HG03095 (cell line): Measurements from ENCODE around the gene LRRC10B.

Source experiments
- ATAC-seq: cut with Tn5 transposase; IDR thresholded peaks from one replicate; pipeline ENCODE4 v1.9.1; 2021; ENCODE audit warnings: moderate library complexity; ENCODE audit not compliant: unreplicated experiment

The LRRC10B gene

DNA sequence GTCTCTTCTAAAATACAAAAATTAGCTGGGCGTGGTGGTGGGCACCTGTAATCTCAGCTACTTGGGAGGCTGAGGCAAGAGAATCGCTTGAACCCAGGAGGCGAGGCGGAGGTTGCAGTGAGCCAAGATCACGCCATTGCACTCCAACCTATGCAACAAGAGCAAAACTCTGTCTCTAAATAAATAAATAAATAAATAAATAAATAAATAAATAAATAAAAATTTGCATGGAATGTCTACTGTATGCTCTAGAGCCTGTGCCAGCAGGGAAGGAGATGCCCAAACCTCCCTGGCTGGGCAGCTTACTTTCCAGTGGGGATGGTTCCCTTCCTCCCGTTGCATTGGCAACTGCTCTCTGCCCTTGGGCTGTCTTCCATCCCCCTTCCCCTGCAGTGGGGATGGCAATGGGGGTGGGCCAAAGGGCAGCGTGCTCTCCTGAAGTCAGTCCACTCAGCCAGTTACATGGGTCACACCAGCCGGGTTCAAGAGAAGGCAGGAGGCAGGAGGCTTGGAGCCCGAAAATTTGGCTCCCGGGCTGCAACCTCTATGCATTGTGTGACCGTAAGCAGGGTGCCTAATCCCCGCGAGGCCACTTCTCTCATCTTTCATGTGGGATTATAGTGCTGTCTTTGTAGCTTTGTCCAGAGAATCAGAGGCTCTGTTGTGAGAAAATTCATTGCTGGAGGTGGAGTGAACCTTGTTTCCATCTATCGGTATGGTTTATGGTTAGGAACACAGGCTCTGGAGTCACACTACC is 1.4 kb upstream of the LRRC10B start:
- ATAC-seq: no peak

DNA sequence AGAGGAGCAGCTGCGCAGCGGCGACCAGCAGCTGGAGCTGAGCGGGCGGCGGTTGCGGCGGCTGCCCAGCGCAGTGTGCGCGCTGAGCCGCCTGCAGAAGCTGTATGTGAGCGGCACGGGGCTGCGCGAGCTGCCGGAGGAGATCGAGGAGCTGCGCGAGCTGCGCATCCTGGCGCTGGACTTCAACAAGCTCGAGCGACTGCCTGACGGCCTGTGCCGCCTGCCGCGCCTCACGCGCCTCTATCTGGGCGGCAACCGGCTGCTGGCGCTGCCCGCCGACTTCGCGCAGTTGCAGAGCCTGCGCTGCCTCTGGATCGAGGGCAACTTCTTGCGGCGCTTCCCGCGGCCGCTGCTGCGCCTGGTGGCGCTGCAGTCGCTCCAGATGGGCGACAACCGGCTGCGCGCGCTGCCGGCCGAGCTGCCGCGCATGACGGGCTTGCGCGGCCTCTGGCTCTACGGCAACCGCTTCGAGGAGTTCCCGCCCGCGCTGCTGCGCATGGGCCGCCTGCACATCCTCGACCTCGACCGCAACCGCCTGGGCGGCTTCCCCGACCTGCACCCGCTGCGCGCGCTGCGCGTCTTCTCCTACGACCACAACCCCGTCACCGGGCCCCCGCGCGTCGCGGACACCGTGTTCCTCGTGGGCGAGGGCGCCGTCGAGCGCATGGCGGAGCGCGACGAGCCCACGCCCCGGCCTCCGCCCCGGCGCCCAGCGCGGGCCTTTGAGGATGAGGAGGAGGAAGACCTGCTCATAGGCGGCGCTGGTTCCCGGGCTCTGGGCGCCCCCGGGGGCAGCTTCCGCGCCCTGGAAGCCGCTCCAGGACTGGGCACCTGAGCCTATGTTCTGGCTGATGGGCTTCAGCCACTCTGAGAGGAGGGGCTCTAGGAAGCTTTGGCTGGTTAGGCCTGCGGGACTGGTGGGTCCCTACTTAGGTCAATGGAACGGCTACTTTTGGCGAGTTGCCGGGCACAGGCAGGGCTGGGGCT is 787 bp downstream of the LRRC10B start:
- ATAC-seq: peak; percentile 64

GRCh38 chr11:61510166-61510919 is 1.8 kb downstream of the LRRC10B start:
- ATAC-seq: no peak

GRCh38 chr11:61510974-61511373 is 2.4 kb downstream of the LRRC10B start:
- ATAC-seq: no peak

DNA sequence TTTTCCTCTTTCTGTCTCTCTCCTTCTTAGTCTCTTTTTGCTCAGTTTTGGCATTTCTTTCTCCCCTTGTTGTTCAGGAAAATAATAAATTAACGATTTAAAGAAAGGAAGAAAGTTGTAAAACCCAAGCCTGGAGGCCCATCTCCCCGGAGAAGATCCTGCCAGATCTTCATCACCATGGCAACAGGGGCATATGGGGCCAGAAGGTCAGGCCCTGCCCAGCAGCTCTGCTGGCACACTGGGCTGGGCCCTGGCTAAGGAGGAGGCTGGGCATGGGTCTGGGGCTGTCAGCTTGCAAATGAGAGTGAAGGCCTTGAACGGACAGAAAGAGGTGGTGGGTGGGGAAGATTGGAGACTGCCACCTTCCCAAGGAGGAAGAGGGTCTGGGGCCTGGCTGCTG is 2.8 kb downstream of the LRRC10B start:
- ATAC-seq: no peak

GRCh38 chr11:61512435-61512834 is 3.9 kb downstream of the LRRC10B start:
- no peak for ATAC-seq

DNA sequence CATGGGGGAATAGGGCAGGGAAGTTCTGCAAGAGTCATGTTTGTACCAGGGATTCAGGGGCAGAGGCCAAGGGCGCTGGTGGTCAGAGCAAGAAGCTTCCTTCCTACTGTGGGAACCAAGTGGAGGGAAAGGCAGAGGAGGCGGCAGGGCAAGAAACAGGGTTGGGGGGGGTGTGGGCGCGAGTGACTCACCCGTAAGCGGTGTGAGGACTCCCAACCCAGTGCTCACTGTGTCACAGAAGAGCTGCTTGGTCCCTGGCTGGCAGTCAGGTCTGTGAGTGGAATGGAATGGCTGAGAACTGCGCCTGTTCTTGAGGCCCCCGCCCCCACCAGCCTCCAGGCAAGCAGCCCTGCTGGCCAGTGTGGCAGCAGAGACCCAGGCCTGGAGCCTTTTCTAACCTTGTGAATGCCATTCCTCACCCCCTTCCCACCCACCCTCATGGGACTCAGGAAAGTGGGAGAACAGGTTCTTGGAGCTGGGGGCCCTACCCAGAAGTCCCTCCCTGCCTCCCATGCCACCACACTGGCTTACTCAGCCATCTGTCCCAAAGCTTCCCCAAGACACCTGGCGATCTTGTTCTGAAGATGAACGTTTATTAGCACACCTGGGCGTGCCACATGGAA is 4.7 kb downstream of the LRRC10B start:
- ATAC-seq: no peak

DNA sequence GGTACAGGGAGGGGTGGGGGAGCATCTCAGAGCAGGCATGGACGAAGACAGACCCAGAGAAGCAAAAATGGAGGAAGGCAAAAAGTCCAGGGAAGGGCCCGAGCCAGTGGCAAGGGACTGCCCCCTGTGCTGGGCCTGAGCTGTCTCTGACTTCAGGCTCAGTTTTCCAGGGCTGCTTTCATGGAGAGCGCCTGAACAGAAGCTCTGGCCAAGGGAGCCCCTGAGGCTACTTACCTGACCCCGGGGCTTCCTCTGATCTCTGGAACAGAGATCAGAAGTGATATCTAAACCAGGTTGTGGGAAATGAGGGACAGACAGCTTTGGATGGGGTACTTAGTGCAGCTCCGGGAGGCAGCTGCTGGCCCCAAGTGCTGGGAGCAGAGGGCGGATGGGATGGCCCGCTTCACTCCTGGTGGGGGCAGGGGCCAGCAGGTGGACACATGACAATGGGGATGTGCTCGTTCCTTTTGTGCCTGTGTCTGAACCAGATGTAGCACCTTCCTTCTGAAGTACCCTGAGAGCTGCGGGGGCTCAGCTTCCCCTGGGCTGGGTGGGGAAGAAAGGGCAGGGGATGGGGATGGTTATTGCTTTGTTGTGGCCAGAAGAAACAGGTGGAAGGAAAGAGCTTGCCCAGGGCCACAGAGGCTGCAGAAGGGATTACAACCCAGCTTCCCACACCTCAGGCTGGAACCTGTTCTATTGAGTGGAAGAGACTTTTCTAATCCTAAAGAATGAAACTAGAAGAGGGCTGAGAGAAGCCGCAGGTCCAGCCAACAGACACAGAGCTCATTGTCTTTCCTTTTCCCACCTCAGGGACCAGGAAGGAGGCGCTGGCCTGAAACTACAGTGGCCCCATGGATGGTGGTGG is 5.7 kb downstream of the LRRC10B start:
- no peak for ATAC-seq

DNA sequence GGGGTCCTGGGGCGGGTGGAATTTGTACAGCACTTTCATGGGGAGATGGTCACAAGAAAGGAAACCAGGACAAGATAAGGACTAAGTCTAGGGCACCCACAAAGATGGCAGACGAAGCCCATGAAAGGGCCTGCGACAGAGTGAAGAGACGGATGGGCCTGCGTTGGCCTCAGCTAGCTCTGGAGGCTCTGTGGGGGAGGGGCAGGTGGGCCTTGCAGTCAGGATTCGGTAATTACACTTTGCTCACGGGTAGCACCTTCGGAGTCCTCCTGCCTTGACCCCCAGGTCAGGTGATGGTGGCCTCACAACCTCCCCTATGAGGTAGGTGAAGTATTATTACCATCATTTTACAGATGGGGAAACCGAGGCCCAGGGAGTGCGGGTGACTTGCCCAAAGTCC is 7.1 kb downstream of the LRRC10B start:
- ATAC-seq: no peak

DNA sequence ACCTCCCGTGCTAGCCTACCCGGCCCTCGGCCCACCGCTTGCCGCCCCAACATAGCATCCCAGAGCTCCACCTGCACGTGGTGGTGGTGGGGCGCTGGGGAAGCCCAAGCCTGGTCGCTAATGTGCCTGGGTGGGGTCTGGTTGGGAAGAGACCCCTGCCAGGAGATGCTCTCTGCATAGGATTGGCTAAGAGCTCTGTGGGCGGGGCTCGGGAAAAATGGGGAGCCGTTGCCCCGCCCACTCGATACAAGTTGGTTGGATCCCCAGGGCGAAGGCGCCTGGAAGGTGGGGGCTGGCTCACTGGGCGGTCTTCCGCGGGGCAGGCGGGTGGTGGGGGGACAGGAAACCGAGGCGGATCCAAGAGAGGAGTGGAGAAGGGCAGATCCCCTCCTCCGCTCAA is 7.6 kb downstream of the LRRC10B start:
- ATAC-seq: no peak

- no peak for ATAC-seq
Observed at GRCh38 chr11:61516675-61517572, 8.4 kb downstream of the LRRC10B start.

- ATAC-seq: no peak
Observed at GRCh38 chr11:61518032-61518795, 9.7 kb downstream of the LRRC10B start.

DNA sequence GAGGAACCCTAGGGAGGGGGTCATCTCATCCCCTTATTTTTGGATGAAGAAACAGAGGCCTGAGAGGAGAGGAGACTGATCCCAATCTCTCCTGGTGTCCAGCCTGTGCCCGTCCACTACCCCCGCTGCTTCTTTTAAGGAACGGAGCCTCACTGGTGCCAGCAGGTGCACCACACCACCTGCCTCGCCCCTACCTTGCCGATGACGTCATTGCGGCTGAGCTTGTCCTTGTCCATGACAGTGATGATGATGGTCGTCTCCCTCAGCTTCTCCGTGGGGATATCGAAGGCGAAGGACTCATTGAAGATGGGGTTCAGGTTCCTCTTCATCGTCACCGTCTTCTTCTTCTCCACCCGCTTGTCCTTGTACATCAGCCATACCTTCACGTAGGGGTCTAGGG is 14.3 kb downstream of the LRRC10B start:
- ATAC-seq: no peak

- ATAC-seq: no peak
Observed at GRCh38 chr11:61524446-61524845, 15.9 kb downstream of the LRRC10B start.

DNA sequence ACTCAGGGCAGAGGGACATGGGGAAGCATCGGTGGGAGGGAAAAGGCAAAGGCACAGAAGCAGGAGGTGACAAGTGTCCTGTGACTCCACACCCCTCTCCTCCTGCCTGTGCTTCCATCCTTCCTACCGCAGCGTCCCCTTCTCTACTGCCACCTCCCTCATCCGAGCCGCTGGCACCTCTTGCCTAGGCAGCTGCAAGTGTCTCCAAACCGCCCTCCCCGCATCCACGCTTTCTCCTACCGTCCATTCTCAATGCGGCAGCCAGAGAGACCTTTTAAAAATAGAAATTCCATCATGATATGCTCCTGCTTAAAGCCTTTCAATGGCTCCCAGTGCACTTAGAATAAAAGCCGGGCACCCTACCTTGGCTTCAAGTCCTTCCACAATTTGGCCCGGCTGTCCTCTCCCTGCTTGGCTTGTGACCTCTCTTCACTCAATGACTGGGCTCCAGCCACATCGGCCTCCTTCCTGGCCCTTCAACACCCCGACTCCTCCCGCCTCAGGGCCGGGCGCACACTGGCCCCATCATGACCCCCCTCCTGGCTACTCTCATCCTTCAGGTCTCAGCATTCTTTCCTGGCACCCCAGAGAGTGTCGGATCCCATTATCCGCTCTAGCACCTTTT is 16.5 kb downstream of the LRRC10B start:
- no peak for ATAC-seq

DNA sequence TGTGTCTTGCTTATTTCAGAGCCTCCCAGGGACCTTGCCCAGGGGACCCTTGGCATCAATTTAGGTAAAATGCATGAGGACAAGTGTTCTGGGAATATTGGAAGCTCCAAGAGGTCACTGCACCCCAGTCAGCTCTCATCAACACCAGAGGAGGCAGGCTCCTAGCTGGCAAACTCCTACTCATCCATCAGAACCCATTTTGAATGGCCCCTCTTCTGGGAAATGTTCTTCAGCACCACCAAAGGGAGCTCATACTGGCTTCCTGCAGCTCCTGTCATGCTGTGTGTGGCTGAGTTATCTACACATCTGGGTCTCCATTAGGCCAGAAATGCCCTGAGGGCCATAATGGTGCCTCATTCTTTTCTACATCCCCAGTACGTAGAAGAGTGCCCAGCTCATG is 17.7 kb downstream of the LRRC10B start:
- ATAC-seq: no peak

- no peak for ATAC-seq
Observed at GRCh38 chr11:61526956-61527731, 18.6 kb downstream of the LRRC10B start.
